ENCODE results near the gene DNMT3B.

The DNMT3B gene

DNA sequence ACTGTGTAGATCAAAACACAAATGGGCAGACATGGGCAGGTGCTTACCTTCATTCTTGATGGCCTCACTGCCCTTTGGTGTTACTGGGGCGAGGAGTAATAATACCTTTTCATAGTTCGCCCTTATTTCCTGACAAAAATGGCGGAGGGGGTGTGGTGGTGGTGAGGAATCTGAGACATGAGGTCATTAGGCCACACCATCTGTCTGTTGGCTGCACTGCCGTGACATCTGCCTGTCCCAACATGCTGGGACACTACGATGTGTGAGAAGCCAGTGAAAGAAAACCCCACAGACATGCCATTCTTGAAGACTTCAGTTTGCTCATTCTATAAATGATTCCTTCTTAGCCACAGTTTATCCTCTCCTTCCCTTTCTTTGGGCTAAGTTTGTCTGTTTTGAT, 44.2 kb downstream of the DNMT3B start:
- Histone ChIP-seq H3K4ac (ENCODE audit: low read depth in 1 of 2, low read length in 2 of 2) (no peak overlapping the region), H2BK120ac (ENCODE audit: low read depth, low read length) (no peak overlapping the region), H3K4me3 (ENCODE audit: insufficient read depth in 1 of 2, low read depth in 1 of 2, low read length in 2 of 2) (no peak overlapping the region), H2BK12ac (ENCODE audit: low read length in 2 of 2) (no peak overlapping the region), H4K91ac (ENCODE audit: low read length) (no peak overlapping the region), H3K4me2 (ENCODE audit: low read length, poor library complexity, severe bottlenecking) (no peak overlapping the region), H3K79me1 (replicated peaks; ENCODE audit: low read length, poor library complexity, severe bottlenecking) (no peaks in the 10 kb centered on the region), H3K23ac (ENCODE audit: low read length in 2 of 2) (no peak overlapping the region), H2BK5ac (ENCODE audit: low read depth, low read length, poor library complexity, severe bottlenecking) (no peak overlapping the region), H3K36me3 (ENCODE audit: control insufficient read depth in 1 of 2, insufficient read depth in 2 of 2, low read depth in 1 of 2, low read length in 2 of 2) (peaks cover 30 to 76% of the 10 kb centered on the region in 2 experiments), H2BK15ac (ENCODE audit: low read depth, poor library complexity, severe bottlenecking) (no peak overlapping the region), H3K27me3 (ENCODE audit: control insufficient read depth in 1 of 2, insufficient read depth in 1 of 2, low read length in 2 of 2) (no peaks in the 10 kb centered on the region), H3K4me1 (ENCODE audit: control insufficient read depth, insufficient read depth, low read depth, low read length) (no peaks in the 10 kb centered on the region), H2AK5ac (ENCODE audit: low read length, severe bottlenecking) (no peak overlapping the region), H3K18ac (ENCODE audit: low read depth in 1 of 2, low read length in 2 of 2) (no peak overlapping the region), H4K8ac (ENCODE audit: low read length) (no peak overlapping the region), H3K27ac (ENCODE audit: low read length, poor library complexity, severe bottlenecking) (no peak overlapping the region), H3K14ac (ENCODE audit: low read length in 2 of 2) (no peak overlapping the region), H3K9me3 (ENCODE audit: control insufficient read depth, low read length) (no peaks in the 10 kb centered on the region), H3K9ac (ENCODE audit: low read length) (no peak overlapping the region), H2AFZ (ENCODE audit: low read depth, low read length) (no peak overlapping the region)
- WGBS, result 93% methylated on average over 5 of the region's 5 CpGs
- no peak for DNase-seq

DNA sequence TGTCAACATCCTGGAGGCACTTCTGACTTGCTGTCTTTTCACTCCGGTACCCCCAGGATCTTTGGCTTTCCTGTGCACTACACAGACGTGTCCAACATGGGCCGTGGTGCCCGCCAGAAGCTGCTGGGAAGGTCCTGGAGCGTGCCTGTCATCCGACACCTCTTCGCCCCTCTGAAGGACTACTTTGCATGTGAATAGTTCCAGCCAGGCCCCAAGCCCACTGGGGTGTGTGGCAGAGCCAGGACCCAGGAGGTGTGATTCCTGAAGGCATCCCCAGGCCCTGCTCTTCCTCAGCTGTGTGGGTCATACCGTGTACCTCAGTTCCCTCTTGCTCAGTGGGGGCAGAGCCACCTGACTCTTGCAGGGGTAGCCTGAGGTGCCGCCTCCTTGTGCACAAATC, 45.5 kb downstream of the DNMT3B start:
- H3K9me3 ChIP-seq (ENCODE audit: control insufficient read depth, low read length), result no peaks in the 10 kb centered on the region
- no peak overlapping the region for H2BK5ac ChIP-seq (ENCODE audit: low read depth, low read length, poor library complexity, severe bottlenecking)
- no peak overlapping the region for H3K23ac ChIP-seq (ENCODE audit: low read length in 2 of 2)
- H3K4ac ChIP-seq (ENCODE audit: low read depth in 1 of 2, low read length in 2 of 2), result no peak overlapping the region
- H3K14ac ChIP-seq (ENCODE audit: low read length in 2 of 2), result no peak overlapping the region
- H3K79me1 ChIP-seq (replicated peaks; ENCODE audit: low read length, poor library complexity, severe bottlenecking), result no peaks in the 10 kb centered on the region
- no peaks in the 10 kb centered on the region for H3K27me3 ChIP-seq (ENCODE audit: control insufficient read depth in 1 of 2, insufficient read depth in 1 of 2, low read length in 2 of 2)
- DNase-seq, result no peak
- H2BK15ac ChIP-seq (ENCODE audit: low read depth, poor library complexity, severe bottlenecking), result no peak overlapping the region
- no peak overlapping the region for H4K8ac ChIP-seq (ENCODE audit: low read length)
- H2BK12ac ChIP-seq (ENCODE audit: low read length in 2 of 2), result no peak overlapping the region
- no peak overlapping the region for H3K18ac ChIP-seq (ENCODE audit: low read depth in 1 of 2, low read length in 2 of 2)
- H2AK5ac ChIP-seq (ENCODE audit: low read length, severe bottlenecking), result no peak overlapping the region
- H3K9ac ChIP-seq (ENCODE audit: low read length), result no peak overlapping the region
- H3K27ac ChIP-seq (ENCODE audit: low read length, poor library complexity, severe bottlenecking), result no peak overlapping the region
- 85% methylated on average over 9 of the region's 9 CpGs for WGBS
- no peak overlapping the region for H3K4me3 ChIP-seq (ENCODE audit: insufficient read depth in 1 of 2, low read depth in 1 of 2, low read length in 2 of 2)
- no peak overlapping the region for H3K4me2 ChIP-seq (ENCODE audit: low read length, poor library complexity, severe bottlenecking)
- H3K36me3 ChIP-seq (ENCODE audit: control insufficient read depth in 1 of 2, insufficient read depth in 2 of 2, low read depth in 1 of 2, low read length in 2 of 2), result peaks cover 20 to 62% of the 10 kb centered on the region in 2 experiments
- no peak overlapping the region for H4K91ac ChIP-seq (ENCODE audit: low read length)
- H3K4me1 ChIP-seq (ENCODE audit: control insufficient read depth, insufficient read depth, low read depth, low read length), result no peaks in the 10 kb centered on the region
- H2AFZ ChIP-seq (ENCODE audit: low read depth, low read length), result no peak overlapping the region
- H2BK120ac ChIP-seq (ENCODE audit: low read depth, low read length), result no peak overlapping the region

DNA sequence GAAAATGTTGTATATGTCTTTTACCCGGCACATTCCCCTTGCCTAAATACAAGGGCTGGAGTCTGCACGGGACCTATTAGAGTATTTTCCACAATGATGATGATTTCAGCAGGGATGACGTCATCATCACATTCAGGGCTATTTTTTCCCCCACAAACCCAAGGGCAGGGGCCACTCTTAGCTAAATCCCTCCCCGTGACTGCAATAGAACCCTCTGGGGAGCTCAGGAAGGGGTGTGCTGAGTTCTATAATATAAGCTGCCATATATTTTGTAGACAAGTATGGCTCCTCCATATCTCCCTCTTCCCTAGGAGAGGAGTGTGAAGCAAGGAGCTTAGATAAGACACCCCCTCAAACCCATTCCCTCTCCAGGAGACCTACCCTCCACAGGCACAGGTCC, 46.3 kb downstream of the DNMT3B start:
- H2BK15ac ChIP-seq (ENCODE audit: low read depth, poor library complexity, severe bottlenecking), result no peak overlapping the region

DNA sequence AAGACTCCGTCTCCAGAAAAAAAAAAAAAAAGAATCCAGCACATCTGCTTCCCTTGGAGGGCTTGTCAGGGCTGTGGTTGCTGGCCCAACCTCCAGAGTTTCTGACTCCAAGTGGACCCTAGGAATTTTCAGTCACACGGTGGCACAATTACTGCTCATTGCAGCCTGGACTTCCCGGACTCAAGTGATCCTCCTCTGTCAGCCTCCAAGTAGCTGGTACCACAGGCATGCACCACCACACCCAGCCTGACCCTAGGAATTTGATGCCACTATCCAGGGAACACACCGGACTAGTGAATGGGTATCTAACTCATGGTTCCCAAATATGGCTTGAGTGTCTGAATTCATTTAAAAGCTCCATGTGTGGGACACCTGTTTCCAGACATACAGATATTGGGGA, 47.7 kb downstream of the DNMT3B start:
- Histone ChIP-seq H3K23ac (ENCODE audit: low read length in 2 of 2) (no peak overlapping the region), H3K36me3 (ENCODE audit: control insufficient read depth in 1 of 2, insufficient read depth in 2 of 2, low read depth in 1 of 2, low read length in 2 of 2) (peaks cover 15 to 45% of the 10 kb centered on the region in 2 experiments), H2BK15ac (ENCODE audit: low read depth, poor library complexity, severe bottlenecking) (no peak overlapping the region), H3K27me3 (ENCODE audit: control insufficient read depth in 1 of 2, insufficient read depth in 1 of 2, low read length in 2 of 2) (no peaks in the 10 kb centered on the region), H2AK5ac (ENCODE audit: low read length, severe bottlenecking) (no peak overlapping the region), H3K9ac (ENCODE audit: low read length) (no peak overlapping the region), H3K4ac (ENCODE audit: low read depth in 1 of 2, low read length in 2 of 2) (no peak overlapping the region), H4K8ac (ENCODE audit: low read length) (no peak overlapping the region), H3K9me3 (ENCODE audit: control insufficient read depth, low read length) (no peaks in the 10 kb centered on the region), H3K18ac (ENCODE audit: low read depth in 1 of 2, low read length in 2 of 2) (no peak overlapping the region), H3K4me2 (ENCODE audit: low read length, poor library complexity, severe bottlenecking) (no peak overlapping the region), H2BK120ac (ENCODE audit: low read depth, low read length) (no peak overlapping the region), H3K4me3 (ENCODE audit: insufficient read depth in 1 of 2, low read depth in 1 of 2, low read length in 2 of 2) (no peak overlapping the region), H3K14ac (ENCODE audit: low read length in 2 of 2) (no peak overlapping the region), H4K91ac (ENCODE audit: low read length) (no peak overlapping the region), H3K4me1 (ENCODE audit: control insufficient read depth, insufficient read depth, low read depth, low read length) (no peaks in the 10 kb centered on the region), H2BK5ac (ENCODE audit: low read depth, low read length, poor library complexity, severe bottlenecking) (no peak overlapping the region), H2AFZ (ENCODE audit: low read depth, low read length) (no peak overlapping the region), H2BK12ac (ENCODE audit: low read length in 2 of 2) (no peak overlapping the region), H3K79me1 (replicated peaks; ENCODE audit: low read length, poor library complexity, severe bottlenecking) (no peaks in the 10 kb centered on the region), H3K27ac (ENCODE audit: low read length, poor library complexity, severe bottlenecking) (no peak overlapping the region)
- no peak for DNase-seq
- WGBS, result 95% methylated on average over 4 of the region's 4 CpGs

More for the DNA sequence above, 46.3 kb downstream of the DNMT3B start:
- H2BK5ac ChIP-seq (ENCODE audit: low read depth, low read length, poor library complexity, severe bottlenecking), result no peak overlapping the region
- H3K18ac ChIP-seq (ENCODE audit: low read depth in 1 of 2, low read length in 2 of 2), result no peak overlapping the region
- no peak overlapping the region for H3K4me2 ChIP-seq (ENCODE audit: low read length, poor library complexity, severe bottlenecking)
- 82% methylated on average over 3 of the region's 4 CpGs for WGBS
- H3K23ac ChIP-seq (ENCODE audit: low read length in 2 of 2), result no peak overlapping the region
- no peak overlapping the region for H4K8ac ChIP-seq (ENCODE audit: low read length)
- H3K14ac ChIP-seq (ENCODE audit: low read length in 2 of 2), result no peak overlapping the region
- H2BK120ac ChIP-seq (ENCODE audit: low read depth, low read length), result no peak overlapping the region
- no peak overlapping the region for H3K9ac ChIP-seq (ENCODE audit: low read length)
- H2AK5ac ChIP-seq (ENCODE audit: low read length, severe bottlenecking), result no peak overlapping the region
- no peak overlapping the region for H4K91ac ChIP-seq (ENCODE audit: low read length)
- H2BK12ac ChIP-seq (ENCODE audit: low read length in 2 of 2), result no peak overlapping the region
- no peak for DNase-seq
- H3K4me1 ChIP-seq (ENCODE audit: control insufficient read depth, insufficient read depth, low read depth, low read length), result no peaks in the 10 kb centered on the region
- peaks cover 19 to 55% of the 10 kb centered on the region in 2 experiments for H3K36me3 ChIP-seq (ENCODE audit: control insufficient read depth in 1 of 2, insufficient read depth in 2 of 2, low read depth in 1 of 2, low read length in 2 of 2)
- no peak overlapping the region for H3K27ac ChIP-seq (ENCODE audit: low read length, poor library complexity, severe bottlenecking)
- no peaks in the 10 kb centered on the region for H3K79me1 ChIP-seq (replicated peaks; ENCODE audit: low read length, poor library complexity, severe bottlenecking)
- H2AFZ ChIP-seq (ENCODE audit: low read depth, low read length), result no peak overlapping the region
- H3K4ac ChIP-seq (ENCODE audit: low read depth in 1 of 2, low read length in 2 of 2), result no peak overlapping the region
- H3K27me3 ChIP-seq (ENCODE audit: control insufficient read depth in 1 of 2, insufficient read depth in 1 of 2, low read length in 2 of 2), result no peaks in the 10 kb centered on the region
- H3K9me3 ChIP-seq (ENCODE audit: control insufficient read depth, low read length), result no peaks in the 10 kb centered on the region
- no peak overlapping the region for H3K4me3 ChIP-seq (ENCODE audit: insufficient read depth in 1 of 2, low read depth in 1 of 2, low read length in 2 of 2)

Data from mesenchymal stem cell (in vitro differentiated cells and primary cell).